ENCODE data around the gene MADD.

MADD gene

DNA sequence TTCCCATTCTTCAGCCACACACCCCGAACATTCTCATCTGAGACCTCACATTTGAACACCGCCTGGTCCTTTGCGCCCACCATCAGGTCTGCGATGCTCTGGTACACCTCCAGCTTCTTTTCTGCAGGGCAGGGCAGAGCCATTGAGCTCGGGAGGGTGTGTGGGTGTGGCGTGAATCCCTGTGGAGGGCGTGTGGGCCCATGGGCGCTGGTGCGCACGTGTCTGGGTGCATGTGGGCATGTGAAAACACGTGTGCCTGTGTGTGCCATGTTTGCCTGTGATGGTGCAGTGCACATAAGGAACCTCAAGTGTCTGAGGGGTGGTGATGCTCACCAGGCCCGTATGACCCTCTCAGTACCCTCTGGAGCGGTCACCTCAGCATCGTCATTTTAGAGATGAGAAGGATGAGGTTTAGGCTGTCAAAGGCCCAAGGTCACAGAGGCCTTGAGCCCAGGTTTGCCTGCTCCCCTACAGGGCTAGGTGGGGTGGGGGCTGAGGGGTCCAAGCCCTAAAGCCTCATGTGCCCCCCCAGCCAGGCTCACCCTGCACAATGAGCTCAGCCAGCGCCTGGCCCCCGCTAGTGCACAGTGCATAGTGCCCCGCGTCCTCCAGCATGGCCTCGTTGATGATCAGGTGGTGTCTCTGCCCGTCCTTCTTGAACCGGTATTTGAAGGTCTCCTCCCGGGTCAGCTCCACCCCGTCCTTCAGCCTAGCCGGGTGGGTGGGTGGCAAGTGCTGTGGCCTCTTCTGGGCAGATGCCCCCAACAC lies 72.3 kb downstream of the MADD start:
- Histone ChIP-seq H2BK5ac (ENCODE audit: low read length) (no peak overlapping the region), H2BK120ac (ENCODE audit: low read depth, low read length) (no peak overlapping the region), H3K27me3 (ENCODE audit: insufficient read depth, low read length, poor library complexity) (no peaks in the 10 kb centered on the region), H3K36me3 (ENCODE audit: control insufficient read depth, insufficient read depth, low read length) (no peaks in the 10 kb centered on the region), H3K79me2 (ENCODE audit: control insufficient read depth, insufficient read depth, low read length) (no peaks in the 10 kb centered on the region), H3K56ac (ENCODE audit: low read length) (no peak overlapping the region), H3K4me2 (ENCODE audit: low read length) (no peak overlapping the region), H3K18ac (ENCODE audit: low read length) (no peak overlapping the region), H3K4ac (ENCODE audit: low read depth, low read length) (no peak overlapping the region), H2BK15ac (replicated peaks; ENCODE audit: low read depth) (no peak overlapping the region), H3K23ac (ENCODE audit: low read length) (no peak overlapping the region), H4K8ac (ENCODE audit: low read depth, low read length) (no peak overlapping the region), H4K5ac (ENCODE audit: low read length) (no peak overlapping the region), H3K4me1 (ENCODE audit: control insufficient read depth, low read depth, low read length) (no peaks in the 10 kb centered on the region), H3K4me3 (ENCODE audit: low read length) (no peak overlapping the region), H3K9ac (ENCODE audit: low read length) (no peak overlapping the region), H2AK5ac (ENCODE audit: low read length) (no peak overlapping the region), H3K79me1 (ENCODE audit: low read length) (no peaks in the 10 kb centered on the region), H3K27ac (ENCODE audit: low read depth, low read length) (no peak overlapping the region)
- DNase-seq: no peak
- no CpG with 5 or more reads among the region's 24 CpGs for WGBS (ENCODE audit: extremely low coverage, insufficient coverage, low lambda C conversion rate)

DNA sequence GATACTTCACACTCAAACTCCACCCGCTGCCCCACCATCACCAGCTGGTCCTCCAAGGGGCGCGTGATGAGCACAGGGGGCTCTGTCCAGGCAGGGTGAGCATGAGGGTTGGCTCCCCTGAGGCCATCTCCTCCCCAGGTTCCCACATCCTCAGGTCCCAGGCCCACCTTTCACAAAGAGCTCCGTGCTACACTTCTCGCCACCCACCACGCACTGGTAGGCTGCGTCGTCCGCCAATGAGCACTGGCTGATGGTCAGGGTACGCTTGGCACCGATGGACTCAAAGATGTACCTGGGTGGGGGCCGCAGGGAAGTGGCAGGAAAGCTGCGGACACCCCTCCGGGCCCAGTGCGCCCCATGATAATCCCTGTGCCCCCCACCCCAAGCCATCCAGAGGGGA lies 72.9 kb downstream of the MADD start:
- Histone ChIP-seq H3K4me3 (ENCODE audit: low read length) (no peak overlapping the region), H3K27me3 (ENCODE audit: insufficient read depth, low read length, poor library complexity) (no peaks in the 10 kb centered on the region), H3K36me3 (ENCODE audit: control insufficient read depth, insufficient read depth, low read length) (no peaks in the 10 kb centered on the region), H3K79me1 (ENCODE audit: low read length) (no peaks in the 10 kb centered on the region), H4K8ac (ENCODE audit: low read depth, low read length) (no peak overlapping the region), H3K56ac (ENCODE audit: low read length) (no peak overlapping the region), H3K4ac (ENCODE audit: low read depth, low read length) (no peak overlapping the region), H2BK5ac (ENCODE audit: low read length) (no peak overlapping the region), H2AK5ac (ENCODE audit: low read length) (no peak overlapping the region), H4K5ac (ENCODE audit: low read length) (no peak overlapping the region), H3K4me1 (ENCODE audit: control insufficient read depth, low read depth, low read length) (no peaks in the 10 kb centered on the region), H3K79me2 (ENCODE audit: control insufficient read depth, insufficient read depth, low read length) (no peaks in the 10 kb centered on the region), H3K4me2 (ENCODE audit: low read length) (no peak overlapping the region), H3K27ac (ENCODE audit: low read depth, low read length) (no peak overlapping the region), H2BK15ac (replicated peaks; ENCODE audit: low read depth) (no peak overlapping the region), H3K23ac (ENCODE audit: low read length) (no peak overlapping the region), H2BK120ac (ENCODE audit: low read depth, low read length) (no peak overlapping the region), H3K9ac (ENCODE audit: low read length) (no peak overlapping the region), H3K18ac (ENCODE audit: low read length) (no peak overlapping the region)
- no peak for DNase-seq
- no CpG with 5 or more reads among the region's 15 CpGs for WGBS (ENCODE audit: extremely low coverage, insufficient coverage, low lambda C conversion rate)

DNA sequence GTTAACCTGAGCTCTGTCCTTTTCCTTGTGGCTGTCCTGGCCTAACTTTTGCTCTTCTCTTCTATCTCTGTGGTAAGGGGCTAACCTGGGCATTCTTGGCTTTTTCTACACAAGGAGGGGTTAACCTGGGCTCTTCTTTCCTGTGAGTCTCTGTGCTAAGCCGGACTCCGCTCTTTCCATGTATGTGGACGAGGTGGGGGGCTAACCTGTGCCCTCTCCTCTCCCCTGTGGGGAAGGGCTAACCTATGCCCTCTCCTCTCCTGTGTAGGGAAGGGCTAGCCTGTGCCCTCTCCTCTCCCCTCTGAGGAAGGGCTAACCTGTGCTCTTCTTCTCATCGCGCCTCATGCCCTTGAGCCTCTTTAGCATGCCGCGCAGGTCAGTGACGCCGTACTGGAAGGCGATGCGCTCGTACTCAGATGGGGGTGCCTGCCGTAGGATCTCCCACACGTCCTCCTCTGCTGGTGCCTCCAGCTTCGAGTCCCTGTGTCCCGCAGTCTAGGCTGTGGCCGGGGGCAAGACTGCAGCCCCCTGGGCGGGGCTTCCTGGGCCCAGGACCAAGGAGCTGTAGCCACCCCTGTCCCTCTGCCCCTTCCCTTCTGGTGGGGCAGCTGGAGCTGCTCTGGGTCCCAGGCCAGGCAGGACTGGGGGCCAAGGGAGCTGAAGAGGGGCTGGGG lies 76.1 kb downstream of the MADD start:
- Histone ChIP-seq H3K4me1 (ENCODE audit: control insufficient read depth, low read depth, low read length) (no peaks in the 10 kb centered on the region), H2BK15ac (replicated peaks; ENCODE audit: low read depth) (no peak overlapping the region), H3K4me3 (ENCODE audit: low read length) (no peak overlapping the region), H3K18ac (ENCODE audit: low read length) (no peak overlapping the region), H4K5ac (ENCODE audit: low read length) (no peak overlapping the region), H3K27me3 (ENCODE audit: insufficient read depth, low read length, poor library complexity) (no peaks in the 10 kb centered on the region), H3K79me2 (ENCODE audit: control insufficient read depth, insufficient read depth, low read length) (no peaks in the 10 kb centered on the region), H3K9ac (ENCODE audit: low read length) (no peak overlapping the region), H3K79me1 (ENCODE audit: low read length) (no peaks in the 10 kb centered on the region), H2AK5ac (ENCODE audit: low read length) (no peak overlapping the region), H3K23ac (ENCODE audit: low read length) (no peak overlapping the region), H3K27ac (ENCODE audit: low read depth, low read length) (no peak overlapping the region), H3K36me3 (ENCODE audit: control insufficient read depth, insufficient read depth, low read length) (no peaks in the 10 kb centered on the region), H4K8ac (ENCODE audit: low read depth, low read length) (no peak overlapping the region), H3K4me2 (ENCODE audit: low read length) (no peak overlapping the region), H2BK5ac (ENCODE audit: low read length) (no peak overlapping the region), H2BK120ac (ENCODE audit: low read depth, low read length) (no peak overlapping the region), H3K4ac (ENCODE audit: low read depth, low read length) (no peak overlapping the region), H3K56ac (ENCODE audit: low read length) (no peak overlapping the region)
- WGBS (ENCODE audit: extremely low coverage, insufficient coverage, low lambda C conversion rate): no CpG with 5 or more reads among the region's 18 CpGs
- DNase-seq: no peak

DNA sequence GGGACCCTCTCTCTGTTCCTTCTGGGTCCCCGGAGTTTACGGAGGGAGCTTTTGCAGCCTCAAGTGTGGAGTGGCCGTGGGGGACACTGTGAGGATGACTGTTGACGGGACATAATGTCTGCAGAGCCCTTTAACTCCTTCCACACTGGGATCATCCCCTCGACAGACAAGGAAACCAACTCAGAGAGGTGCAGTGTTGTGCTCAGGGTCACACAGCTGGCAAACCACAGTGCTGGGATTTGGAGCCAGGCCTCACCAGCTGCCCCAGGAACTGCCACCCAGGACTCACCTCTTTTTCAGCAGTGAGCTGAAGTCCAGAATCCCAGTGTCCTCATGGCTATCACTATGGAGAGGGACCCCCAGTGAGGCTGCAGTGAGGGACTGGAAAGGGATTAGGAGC lies 77.2 kb downstream of the MADD start:
- Histone ChIP-seq H3K27ac (ENCODE audit: low read depth, low read length) (no peak overlapping the region), H3K4me1 (ENCODE audit: control insufficient read depth, low read depth, low read length) (peaks cover 2% of the 10 kb centered on the region), H3K9ac (ENCODE audit: low read length) (no peak overlapping the region), H2AK5ac (ENCODE audit: low read length) (no peak overlapping the region), H3K56ac (ENCODE audit: low read length) (no peak overlapping the region), H2BK120ac (ENCODE audit: low read depth, low read length) (no peak overlapping the region), H3K27me3 (ENCODE audit: insufficient read depth, low read length, poor library complexity) (no peaks in the 10 kb centered on the region), H3K4me2 (ENCODE audit: low read length) (no peak overlapping the region), H2BK15ac (replicated peaks; ENCODE audit: low read depth) (no peak overlapping the region), H4K5ac (ENCODE audit: low read length) (no peak overlapping the region), H3K23ac (ENCODE audit: low read length) (no peak overlapping the region), H3K4ac (ENCODE audit: low read depth, low read length) (no peak overlapping the region), H2BK5ac (ENCODE audit: low read length) (no peak overlapping the region), H4K8ac (ENCODE audit: low read depth, low read length) (no peak overlapping the region), H3K79me1 (ENCODE audit: low read length) (no peaks in the 10 kb centered on the region), H3K79me2 (ENCODE audit: control insufficient read depth, insufficient read depth, low read length) (no peaks in the 10 kb centered on the region), H3K4me3 (ENCODE audit: low read length) (no peak overlapping the region), H3K36me3 (ENCODE audit: control insufficient read depth, insufficient read depth, low read length) (no peaks in the 10 kb centered on the region), H3K18ac (ENCODE audit: low read length) (no peak overlapping the region)
- DNase-seq: no peak
- WGBS (ENCODE audit: extremely low coverage, insufficient coverage, low lambda C conversion rate): no CpG with 5 or more reads among the region's 5 CpGs

DNA sequence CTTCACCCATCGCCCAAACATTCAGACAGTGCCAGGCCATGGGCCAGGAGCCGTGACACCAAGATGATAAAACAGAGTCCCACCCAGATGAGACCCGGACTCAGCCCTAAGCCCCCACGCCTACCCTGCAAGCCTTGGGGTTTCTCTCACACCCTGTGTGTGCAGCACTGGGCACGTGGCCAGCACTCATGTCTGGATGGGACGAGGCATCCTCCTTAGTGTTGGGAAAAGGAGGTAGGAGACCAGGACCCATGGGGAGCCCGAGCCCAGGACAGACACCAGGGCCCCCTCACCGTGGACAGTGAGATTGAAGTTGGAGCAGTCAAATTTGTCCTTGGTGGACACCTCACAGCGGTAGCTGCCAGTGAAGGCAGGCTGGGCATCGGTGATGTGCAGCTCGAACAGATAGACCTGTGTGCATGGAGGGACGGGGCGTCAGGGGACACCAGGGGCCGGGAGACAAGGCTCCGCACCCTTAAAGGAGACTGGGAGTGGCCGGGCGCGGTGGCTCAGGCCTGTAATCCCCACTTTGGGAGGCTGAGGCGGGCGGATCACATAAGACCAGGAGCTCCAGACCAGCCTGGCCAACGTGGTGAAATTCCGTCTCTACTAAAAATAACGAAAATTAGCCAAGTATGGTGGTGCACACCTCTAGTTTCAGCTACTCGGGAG lies 78.3 kb downstream of the MADD start:
- H2BK120ac ChIP-seq (ENCODE audit: low read depth, low read length): no peak overlapping the region
- no peak overlapping the region for H3K9ac ChIP-seq (ENCODE audit: low read length)
- H2BK15ac ChIP-seq (replicated peaks; ENCODE audit: low read depth): no peak overlapping the region
- no peaks in the 10 kb centered on the region for H3K36me3 ChIP-seq (ENCODE audit: control insufficient read depth, insufficient read depth, low read length)
- no peak overlapping the region for H4K8ac ChIP-seq (ENCODE audit: low read depth, low read length)
- H3K18ac ChIP-seq (ENCODE audit: low read length): no peak overlapping the region
- no peaks in the 10 kb centered on the region for H3K27me3 ChIP-seq (ENCODE audit: insufficient read depth, low read length, poor library complexity)
- no peaks in the 10 kb centered on the region for H3K79me2 ChIP-seq (ENCODE audit: control insufficient read depth, insufficient read depth, low read length)
- no peak overlapping the region for H3K4me3 ChIP-seq (ENCODE audit: low read length)
- H2AK5ac ChIP-seq (ENCODE audit: low read length): no peak overlapping the region
- no peak overlapping the region for H2BK5ac ChIP-seq (ENCODE audit: low read length)
- no peak overlapping the region for H3K23ac ChIP-seq (ENCODE audit: low read length)
- H3K79me1 ChIP-seq (ENCODE audit: low read length): no peaks in the 10 kb centered on the region
- H3K4me2 ChIP-seq (ENCODE audit: low read length): no peak overlapping the region
- DNase-seq: no peak
- no peak overlapping the region for H4K5ac ChIP-seq (ENCODE audit: low read length)
- no peak overlapping the region for H3K4ac ChIP-seq (ENCODE audit: low read depth, low read length)
- no peak overlapping the region for H3K56ac ChIP-seq (ENCODE audit: low read length)
- no peak overlapping the region for H3K27ac ChIP-seq (ENCODE audit: low read depth, low read length)
- peaks cover 2% of the 10 kb centered on the region for H3K4me1 ChIP-seq (ENCODE audit: control insufficient read depth, low read depth, low read length)
- no CpG with 5 or more reads among the region's 24 CpGs for WGBS (ENCODE audit: extremely low coverage, insufficient coverage, low lambda C conversion rate)

All from mesendoderm (in vitro differentiated cells).